Hepatocyte (in vitro differentiated cells): ENCODE data around the gene CCDC91. TPM values are rescaled to one million over a fixed set of nuclear protein-coding genes. Genes with fewer than 3 reads are reported as not detected.

Experiments used
- DNase-seq: peaks from one replicate; pipeline ENCODE4 v3.0.0-alpha.2; 2016; ENCODE audit warnings: low spot score
- H2AFZ ChIP-seq: fragments of 200-600 bp; sonication (generic); 2 replicates; pipeline ENCODE4 v1.6.0; 2016; ENCODE audit warnings: antibody characterized with exemption, mild to moderate bottlenecking
- H3K27ac ChIP-seq: fragments of 200-600 bp; sonication (generic); 2 replicates; pipeline ENCODE4 v1.5.1; 2016; ENCODE audit warnings: mild to moderate bottlenecking
- H3K27me3 ChIP-seq: fragments of 200-600 bp; sonication (generic); 2 replicates; pipeline ENCODE4 v1.6.1; 2016
- H3K36me3 ChIP-seq: fragments of 200-600 bp; sonication (generic); replicated peaks from 2 replicates; pipeline ENCODE4 v1.5.1; 2016; ENCODE audit warnings: low read depth; ENCODE audit not compliant: insufficient read depth
- H3K4me1 ChIP-seq: fragments of 200-600 bp; sonication (generic); 2 replicates; pipeline ENCODE4 v1.5.1; 2016; ENCODE audit warnings: mild to moderate bottlenecking, moderate library complexity; ENCODE audit not compliant: insufficient read depth
- H3K4me2 ChIP-seq: fragments of 200-600 bp; sonication (generic); 2 replicates; pipeline ENCODE4 v1.6.0; 2016
- H3K4me3 ChIP-seq: fragments of 200-600 bp; sonication (generic); 2 replicates; pipeline ENCODE4 v1.5.1; 2016; ENCODE audit warnings: mild to moderate bottlenecking
- H3K79me2 ChIP-seq: fragments of 200-600 bp; sonication (generic); 2 replicates; pipeline ENCODE4 v1.6.0; 2017; ENCODE audit warnings: mild to moderate bottlenecking
- H3K9me2 ChIP-seq: fragments of 200-600 bp; sonication (generic); replicated peaks from 2 replicates; pipeline ENCODE4 v1.6.0; 2017; ENCODE audit warnings: mild to moderate bottlenecking; ENCODE audit not compliant: insufficient read depth
- H3K9me3 ChIP-seq: fragments of 200-600 bp; sonication (generic); 2 replicates; pipeline ENCODE4 v1.5.1; 2016; ENCODE audit warnings: low read depth, mild to moderate bottlenecking
- H4K20me1 ChIP-seq: fragments of 200-600 bp; sonication (generic); 2 replicates; pipeline ENCODE4 v1.6.0; 2016; ENCODE audit warnings: mild to moderate bottlenecking; ENCODE audit not compliant: insufficient read depth, poor library complexity, severe bottlenecking
- CTCF ChIP-seq: fragments of 200-600 bp; sonication (generic); IDR thresholded peaks from 2 replicates; pipeline ENCODE4 v1.5.1; 2016; ENCODE audit warnings: antibody characterized with exemption, mild to moderate bottlenecking; ENCODE audit not compliant: poor library complexity
- EZH2 ChIP-seq: fragments of 200-600 bp; sonication (generic); IDR thresholded peaks from 2 replicates; pipeline ENCODE4 v1.6.1; 2016; ENCODE audit warnings: antibody characterized with exemption, mild to moderate bottlenecking, borderline replicate concordance
- EZH2phosphoT487 ChIP-seq: fragments of 200-600 bp; sonication (generic); IDR thresholded peaks from one replicate; pipeline ENCODE4 v1.6.1; 2018; ENCODE audit warnings: antibody characterized with exemption, mild to moderate bottlenecking, low read depth, moderate library complexity; ENCODE audit not compliant: unreplicated experiment, severe bottlenecking
- WGBS: methylation state at CpG from one replicate; pipeline ENCODE4 v1.1.6; 2016; ENCODE audit warnings: low lambda C conversion rate; ENCODE audit errors: missing lambda C conversion rate; 5-methylcytosine and 5-hydroxymethylcytosine counted together
- polyA plus RNA-seq: library from polyadenylated mRNA; unstranded; fragments of >200 nt; fragmentation: Nextera tagmentation; extraction: Ambion mirVana; gene quantifications from 2 replicates; pipeline ENCODE4 v1.2.1, GENCODE V29; 2016
- total RNA-seq: library from RNA; depleted of rRNA; stranded (reverse); fragments of >200 nt; gene quantifications from 2 replicates; pipeline ENCODE4 v1.2.3, GENCODE V29; 2014

Gene CCDC91
- total and polyA plus RNA-seq, 2 experiments from 2014 or later, result 14.2 to 15.1 TPM

- 100% methylated on average over 1 of the region's 1 CpG for WGBS
- no peaks in the 10 kb centered on the region for H3K9me2 ChIP-seq
- H3K9me3 ChIP-seq, result peaks cover 5% of the 10 kb centered on the region
- H2AFZ ChIP-seq, result no peak overlapping the region
- DNase-seq, result no peak
- no peak overlapping the region for H3K27ac ChIP-seq
- no peak overlapping the region for H3K4me3 ChIP-seq
- no peaks in the 10 kb centered on the region for H4K20me1 ChIP-seq
- H3K79me2 ChIP-seq, result no peaks in the 10 kb centered on the region
- no peaks in the 10 kb centered on the region for H3K27me3 ChIP-seq
- H3K36me3 ChIP-seq, result no peaks in the 10 kb centered on the region
- no peaks in the 10 kb centered on the region for H3K4me1 ChIP-seq
- H3K4me2 ChIP-seq, result no peak overlapping the region
- no peak for TF ChIP-seq EZH2
- TF ChIP-seq CTCF, result no peak
- TF ChIP-seq EZH2phosphoT487, result no peak
Measured at GRCh38 chr12:28313631-28314030, 123.4 kb downstream of the CCDC91 start.

GRCh38 chr12:28316049-28316448, 125.8 kb downstream of the CCDC91 start:
- Histone ChIP-seq H3K27me3 (no peaks in the 10 kb centered on the region), H3K4me2 (no peak overlapping the region), H2AFZ (no peak overlapping the region), H3K9me3 (peaks cover 5% of the 10 kb centered on the region), H3K9me2 (no peaks in the 10 kb centered on the region), H3K4me1 (no peaks in the 10 kb centered on the region), H3K79me2 (no peaks in the 10 kb centered on the region), H3K27ac (no peak overlapping the region), H3K36me3 (no peaks in the 10 kb centered on the region), H3K4me3 (no peak overlapping the region), H4K20me1 (no peaks in the 10 kb centered on the region)
- no peak for TF ChIP-seq EZH2
- TF ChIP-seq EZH2phosphoT487, result no peak
- no peak for TF ChIP-seq CTCF
- no peak for DNase-seq

- no peaks in the 10 kb centered on the region for H3K36me3 ChIP-seq
- no peaks in the 10 kb centered on the region for H3K9me2 ChIP-seq
- H4K20me1 ChIP-seq, result no peaks in the 10 kb centered on the region
- no peaks in the 10 kb centered on the region for H3K27me3 ChIP-seq
- TF ChIP-seq CTCF (no peak), EZH2 (no peak), EZH2phosphoT487 (no peak)
- H2AFZ ChIP-seq, result no peak overlapping the region
- no peak overlapping the region for H3K4me3 ChIP-seq
- no peaks in the 10 kb centered on the region for H3K79me2 ChIP-seq
- H3K4me2 ChIP-seq, result no peak overlapping the region
- H3K27ac ChIP-seq, result no peak overlapping the region
- no peaks in the 10 kb centered on the region for H3K4me1 ChIP-seq
- peaks cover 5% of the 10 kb centered on the region for H3K9me3 ChIP-seq
- WGBS, result 59% methylated on average over 3 of the region's 3 CpGs
- DNase-seq, result no peak
Measured at GRCh38 chr12:28318273-28318672, 128.0 kb downstream of the CCDC91 start.

GRCh38 chr12:28320353-28320752, 130.1 kb downstream of the CCDC91 start:
- Histone ChIP-seq H3K4me3 (no peak overlapping the region), H3K79me2 (no peaks in the 10 kb centered on the region), H3K27me3 (no peaks in the 10 kb centered on the region), H4K20me1 (no peaks in the 10 kb centered on the region), H3K36me3 (no peaks in the 10 kb centered on the region), H3K4me1 (no peaks in the 10 kb centered on the region), H3K9me3 (peaks cover 5% of the 10 kb centered on the region), H3K27ac (no peak overlapping the region), H3K9me2 (no peaks in the 10 kb centered on the region), H2AFZ (no peak overlapping the region), H3K4me2 (no peak overlapping the region)
- 84% methylated on average over 1 of the region's 1 CpG for WGBS
- TF ChIP-seq EZH2phosphoT487, result no peak
- no peak for TF ChIP-seq CTCF
- TF ChIP-seq EZH2, result no peak
- no peak for DNase-seq
